HL-60/S4 treated with retinoic acid at 250 ng/mL for 4 days and 3 days (cell line): ENCODE results near the gene TNK2.
"Not testable (repeated sequence)": the region's sequence is repeated elsewhere in the genome, so short reads cannot be mapped to it uniquely, and the experiment has no call there.

Experiments used
- in situ Hi-C: fragments of 300-500 bp; cut with MboI; formaldehyde crosslinking; loops from 2 replicates; pipeline ENCODE4 v1.7.0; 2022; ENCODE audit warnings: low sequenced_read_pairs

The TNK2 gene

DNA sequence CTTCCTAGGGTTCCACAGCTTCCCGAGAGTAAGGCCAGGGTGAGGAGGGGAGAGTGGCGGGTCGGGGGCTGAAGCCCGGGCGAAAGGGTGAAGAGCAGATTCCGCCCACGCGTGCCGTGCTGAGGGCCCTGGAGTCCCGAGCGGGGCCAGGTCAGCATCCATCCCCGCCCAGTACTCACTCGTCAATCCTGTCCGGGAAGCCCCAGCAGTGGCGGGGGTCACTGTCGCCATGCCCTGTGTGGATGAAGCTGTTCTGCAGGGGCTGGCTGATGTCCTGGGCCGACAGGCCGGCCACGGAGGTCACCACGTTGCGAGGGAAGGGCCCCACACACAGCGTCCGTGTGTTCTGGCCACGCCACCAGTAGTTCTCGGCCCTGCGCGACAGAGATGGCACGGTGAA lies 36.3 kb downstream of the TNK2 start:
- in situ Hi-C loops, result no loop called here

DNA sequence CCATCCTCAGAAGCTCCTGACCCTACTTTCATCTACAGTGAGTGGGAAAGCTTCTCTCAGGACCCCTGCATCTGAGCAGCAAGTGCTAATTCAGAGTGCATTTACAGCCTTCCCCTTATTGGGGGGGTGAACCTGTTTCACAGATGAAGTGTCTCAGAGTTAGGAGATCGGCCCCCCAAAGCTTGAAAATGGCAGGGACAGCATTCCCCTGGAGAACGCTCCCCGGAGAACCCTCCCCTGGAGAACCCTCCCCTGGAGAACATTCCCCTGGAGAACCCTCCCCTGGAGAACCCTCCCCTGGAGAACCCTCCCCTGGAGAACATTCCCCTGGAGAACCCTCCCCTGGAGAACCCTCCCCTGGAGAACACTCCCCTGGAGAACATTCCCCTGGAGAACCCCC lies 36.7 kb downstream of the TNK2 start:
- in situ Hi-C loops, result not testable (repeated sequence)

DNA sequence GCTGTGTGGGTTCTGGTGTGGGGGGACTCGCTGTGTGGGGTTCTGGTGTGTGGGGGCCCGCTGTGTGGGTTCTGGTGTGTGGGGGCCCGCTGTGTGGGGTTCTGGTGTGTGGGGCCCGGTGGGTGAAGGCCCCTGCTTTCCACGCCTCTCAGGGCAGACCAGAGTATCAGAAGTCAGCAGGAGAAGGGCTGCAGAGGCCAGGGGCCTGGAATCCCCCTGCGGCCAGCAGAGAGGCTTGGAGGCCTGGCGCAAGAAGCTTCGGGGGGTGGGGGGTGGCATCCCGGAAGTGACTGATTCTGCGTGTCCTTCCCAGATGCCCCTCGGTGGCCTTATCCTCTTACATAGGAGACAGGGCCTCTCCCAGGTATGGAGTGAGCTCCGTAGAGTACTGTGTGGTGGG lies 37.4 kb downstream of the TNK2 start:
- in situ Hi-C loops, result no loop called here

DNA sequence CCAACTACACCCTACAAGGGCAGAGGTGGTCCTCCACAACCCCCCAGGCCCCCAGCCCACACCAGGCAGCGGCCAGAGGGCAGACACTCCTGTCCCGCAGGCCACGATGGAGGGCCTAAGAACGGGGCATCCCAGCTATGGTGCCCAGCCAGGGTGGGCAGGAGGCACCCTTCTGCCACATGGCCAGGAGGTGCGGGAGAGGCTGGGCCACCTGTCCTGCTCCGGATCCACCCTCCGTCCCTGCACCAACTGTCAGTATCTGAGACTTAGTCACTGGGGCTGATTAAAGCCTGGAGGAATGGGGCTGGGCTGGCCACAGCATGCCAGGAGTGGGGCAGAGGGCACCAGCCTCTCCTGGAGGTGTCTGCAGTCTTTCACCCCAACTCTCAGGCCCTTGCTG lies 37.9 kb downstream of the TNK2 start:
- in situ Hi-C loops, result no loop called here

DNA sequence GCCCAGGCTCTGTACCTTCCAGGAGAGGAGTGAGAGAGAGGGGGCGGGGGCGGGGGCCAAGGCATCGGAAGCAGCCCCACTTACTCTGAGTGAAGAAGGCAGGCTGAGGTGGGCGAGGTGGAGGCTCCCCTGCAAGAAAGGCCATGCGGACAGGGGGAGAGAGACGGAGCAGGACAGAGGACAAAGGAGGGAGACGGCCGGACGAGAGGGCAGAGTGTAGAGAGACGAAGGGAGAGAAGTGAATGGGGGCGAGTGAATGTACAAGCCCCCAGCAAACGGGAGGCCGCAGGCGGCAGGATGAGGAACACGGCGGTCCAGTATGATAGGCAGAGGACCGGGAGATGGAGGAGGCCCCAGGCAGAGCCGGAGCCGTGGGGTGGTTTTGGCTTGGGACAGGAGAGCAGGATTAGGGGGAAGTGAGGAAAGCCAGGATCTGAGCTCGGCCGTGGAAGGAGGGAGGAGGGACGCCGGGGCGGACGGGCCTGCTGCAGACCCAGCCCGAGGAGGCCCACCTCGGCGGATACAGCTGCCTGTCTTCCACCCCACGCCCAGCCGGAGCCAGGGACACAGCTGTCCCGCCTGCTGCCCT lies 38.8 kb downstream of the TNK2 start:
- in situ Hi-C loops, result no loop called here

DNA sequence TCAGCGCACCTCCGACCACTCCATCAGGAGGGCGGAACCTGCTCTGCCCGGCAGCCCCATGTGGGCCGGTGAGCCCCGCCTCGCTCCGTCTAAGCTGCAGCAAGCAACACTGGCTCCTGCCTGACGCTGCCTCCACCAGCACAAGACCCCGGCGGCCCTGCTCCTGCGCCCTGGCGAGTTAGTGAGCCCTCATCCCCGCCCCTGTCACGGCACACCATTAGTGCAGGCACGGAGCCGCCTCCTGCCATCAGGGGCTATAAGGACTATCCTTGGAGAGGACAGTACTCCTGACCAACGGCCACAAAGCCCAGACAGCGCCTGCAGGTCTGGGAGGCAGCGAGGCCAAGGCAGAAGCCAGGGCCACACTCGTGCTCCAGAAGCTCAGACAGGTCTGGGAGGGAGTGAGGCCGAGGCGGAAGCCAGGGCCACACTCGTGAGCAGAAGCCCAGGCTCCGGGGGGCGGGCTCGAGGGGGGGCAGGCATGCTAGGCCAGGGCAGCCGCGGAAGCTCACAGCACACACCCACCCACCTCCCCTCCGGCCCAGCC lies 39.4 kb downstream of the TNK2 start:
- in situ Hi-C loops, result no loop called here

DNA sequence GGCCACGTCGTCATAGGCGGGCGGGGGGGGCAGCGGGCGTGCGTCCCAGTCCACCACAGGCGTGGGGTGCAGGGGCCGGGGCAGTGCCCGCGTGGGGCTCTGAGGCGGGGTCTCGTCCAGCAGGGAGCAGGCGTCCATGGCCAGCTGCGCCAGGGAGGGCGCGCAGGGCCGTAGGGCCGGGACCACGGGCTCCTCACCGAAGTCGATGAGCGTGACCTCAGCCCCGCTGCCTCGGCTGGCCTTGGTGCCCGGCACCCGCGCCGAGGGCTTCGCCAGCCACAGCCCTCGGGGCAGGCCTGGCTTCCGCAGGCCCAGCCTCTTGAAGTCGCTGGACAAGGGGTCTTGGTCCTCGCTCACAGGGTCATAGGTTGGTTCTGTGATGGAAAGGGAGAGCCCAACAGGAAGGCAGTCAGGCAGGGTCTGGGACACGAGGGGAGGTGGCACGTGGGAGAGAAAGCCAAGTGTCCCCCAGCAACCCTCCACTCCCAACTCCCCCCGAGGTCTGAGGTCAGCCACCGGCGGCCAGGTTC lies 40.0 kb downstream of the TNK2 start:
- in situ Hi-C loops, result no loop called here

DNA sequence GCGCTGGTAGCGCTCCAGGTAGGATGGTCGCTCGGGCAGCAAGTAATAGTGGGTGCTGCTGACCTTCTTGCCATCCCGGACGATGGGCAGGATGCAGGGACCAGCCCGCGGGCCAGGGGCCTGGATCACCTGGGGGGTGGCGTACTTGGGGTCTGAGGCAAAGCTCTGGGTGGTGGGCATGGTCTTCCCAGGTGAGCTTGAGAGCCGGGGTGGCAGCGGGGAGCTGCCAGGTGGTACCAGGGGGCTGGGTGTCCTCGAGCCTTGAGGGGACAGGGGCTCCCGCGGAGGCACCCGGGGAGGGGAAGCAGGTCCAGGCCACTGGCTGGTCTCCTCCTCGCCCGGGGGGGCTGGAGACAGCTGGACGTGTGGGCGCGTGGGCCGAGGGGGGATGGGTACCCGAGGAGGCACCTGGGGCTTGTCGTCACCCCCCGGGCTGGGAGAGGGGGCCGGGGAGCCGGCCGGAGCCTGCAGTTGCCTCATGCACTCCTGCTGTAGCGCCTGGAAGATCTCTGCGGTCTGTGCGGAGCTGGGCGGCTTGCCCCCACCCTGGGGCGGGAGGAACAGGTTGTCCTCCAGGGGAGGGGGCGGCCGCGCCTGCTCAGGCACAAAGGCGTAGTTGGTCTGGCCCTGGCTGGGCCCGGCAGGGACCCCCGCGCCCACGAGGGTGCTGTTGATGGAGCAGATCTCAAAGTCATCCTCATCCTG lies 40.6 kb downstream of the TNK2 start:
- in situ Hi-C loops, result no loop called here

DNA sequence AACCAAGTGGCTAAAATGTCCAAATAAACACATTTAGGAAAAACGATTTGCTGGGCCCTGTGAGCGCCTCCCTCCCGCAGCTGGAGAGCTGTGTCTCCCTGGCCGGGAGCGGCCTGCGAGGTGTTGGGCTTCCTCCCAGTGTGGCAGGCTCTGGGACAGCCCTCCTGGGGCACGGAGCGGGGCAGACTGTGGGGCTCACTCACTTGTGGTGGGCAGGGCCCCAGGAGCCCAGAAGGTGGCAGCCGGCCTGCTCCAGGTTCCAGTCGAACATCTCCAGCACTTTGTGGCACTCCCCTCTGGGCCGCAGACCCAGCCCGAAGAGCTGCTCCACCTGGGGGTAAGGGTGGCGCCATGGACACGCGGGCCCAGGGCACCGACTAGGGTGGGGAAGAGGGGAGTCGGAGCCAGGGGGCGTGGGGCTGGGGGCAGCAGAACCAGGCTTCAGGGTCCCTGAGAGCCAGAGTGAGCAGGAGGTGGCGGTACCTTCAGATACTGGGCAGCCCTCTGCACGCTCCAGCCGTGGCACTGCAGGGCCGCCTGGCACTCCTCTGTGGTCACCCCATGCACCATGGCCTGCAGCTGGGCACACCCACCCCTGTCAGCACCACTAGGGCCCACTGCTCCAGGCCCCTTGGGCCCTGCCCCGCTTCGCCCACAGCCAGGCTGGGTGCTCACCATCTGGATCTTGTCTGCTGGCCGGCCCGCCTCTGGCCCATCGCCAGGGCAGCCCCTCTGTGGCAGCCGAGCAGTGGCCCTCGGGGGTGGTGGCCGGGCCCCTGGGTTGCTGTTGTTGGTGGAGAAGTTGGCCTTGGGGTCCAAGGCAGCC lies 41.5 kb downstream of the TNK2 start:
- in situ Hi-C loops, result no loop called here

DNA sequence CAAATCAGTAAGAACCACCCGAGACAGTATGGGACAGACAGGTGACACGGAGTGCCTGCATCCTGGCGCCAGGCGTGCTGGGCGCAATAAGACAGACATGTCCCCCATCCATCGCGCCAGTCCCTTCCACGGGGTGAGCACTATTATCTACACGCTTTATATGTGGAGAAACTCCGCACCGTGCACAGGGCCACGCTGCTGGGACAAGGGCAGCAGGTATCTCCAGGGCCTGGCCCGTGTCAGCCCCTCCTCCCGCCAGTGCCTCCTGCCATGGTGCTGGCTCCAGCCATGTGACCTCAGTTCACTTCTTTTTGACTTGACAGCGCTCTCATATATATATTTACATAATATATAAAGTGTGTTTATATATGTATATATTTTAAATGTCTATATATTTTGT lies 42.6 kb downstream of the TNK2 start:
- in situ Hi-C loops, result no loop called here

DNA sequence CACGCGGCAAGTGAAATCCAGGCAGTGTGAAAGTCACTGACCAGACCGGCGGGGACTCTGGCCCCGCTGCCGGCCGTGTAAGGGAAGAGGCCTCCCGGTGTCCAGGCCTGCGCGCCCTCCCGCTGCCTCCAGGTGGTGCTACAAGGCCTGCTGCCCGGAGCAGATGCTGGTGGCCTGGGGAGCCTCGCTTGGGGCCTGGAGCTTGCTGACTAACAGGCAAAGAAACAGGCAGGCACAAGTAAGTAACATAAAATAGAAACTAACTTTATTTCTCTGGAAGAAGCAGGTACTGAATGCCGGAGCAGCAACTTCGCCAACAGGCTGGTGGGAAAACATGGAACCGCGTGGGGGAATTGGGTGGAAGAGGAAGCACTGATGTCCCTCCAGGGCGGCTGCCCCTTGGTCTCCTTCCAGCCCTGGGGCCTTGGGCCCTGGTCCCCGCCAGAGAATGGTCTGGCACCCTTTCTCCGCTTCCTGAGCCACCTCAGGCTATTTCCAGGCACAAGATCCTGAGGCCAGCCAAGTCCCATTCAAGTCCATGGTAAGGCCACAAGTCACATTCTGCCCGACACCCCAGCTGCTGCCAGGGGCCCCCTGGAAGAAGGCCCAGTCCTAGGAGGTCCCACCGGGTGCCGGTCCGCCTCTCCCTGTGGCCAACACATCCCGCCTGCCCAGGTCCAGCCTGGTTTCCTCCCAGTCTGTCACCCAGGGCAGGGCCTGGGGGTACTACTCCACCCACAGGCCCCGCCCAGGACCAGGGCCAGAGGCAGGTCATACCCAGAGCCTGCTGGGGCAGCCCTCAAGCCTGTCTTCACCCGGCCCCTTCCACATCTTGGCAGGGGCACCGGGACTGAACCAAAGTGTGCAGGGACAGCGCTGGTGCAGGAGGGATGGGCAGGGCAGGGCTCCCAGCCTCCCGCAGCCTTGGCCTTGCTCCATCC lies 45.0 kb downstream of the TNK2 start:
- in situ Hi-C loops, result no loop called here

DNA sequence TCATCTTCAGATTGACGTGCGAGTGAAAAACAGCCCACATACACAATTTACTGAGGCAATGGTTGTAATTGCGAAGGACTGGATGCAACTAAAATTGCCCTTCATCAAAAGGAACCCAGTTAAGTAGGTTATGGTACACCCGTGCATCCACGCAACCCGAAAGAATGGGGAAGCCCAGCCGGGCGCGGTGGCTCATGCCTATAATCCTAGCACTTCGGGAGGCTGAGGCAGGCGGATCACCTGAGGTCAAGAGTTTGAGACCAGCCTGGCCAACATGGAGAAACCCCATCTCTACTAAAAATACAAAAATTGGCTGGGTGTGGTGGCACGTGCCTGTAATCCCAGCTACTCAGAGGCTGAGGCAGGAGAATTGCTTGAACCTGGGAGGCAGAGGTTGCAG lies 46.0 kb downstream of the TNK2 start:
- in situ Hi-C loops, result not testable (repeated sequence)

DNA sequence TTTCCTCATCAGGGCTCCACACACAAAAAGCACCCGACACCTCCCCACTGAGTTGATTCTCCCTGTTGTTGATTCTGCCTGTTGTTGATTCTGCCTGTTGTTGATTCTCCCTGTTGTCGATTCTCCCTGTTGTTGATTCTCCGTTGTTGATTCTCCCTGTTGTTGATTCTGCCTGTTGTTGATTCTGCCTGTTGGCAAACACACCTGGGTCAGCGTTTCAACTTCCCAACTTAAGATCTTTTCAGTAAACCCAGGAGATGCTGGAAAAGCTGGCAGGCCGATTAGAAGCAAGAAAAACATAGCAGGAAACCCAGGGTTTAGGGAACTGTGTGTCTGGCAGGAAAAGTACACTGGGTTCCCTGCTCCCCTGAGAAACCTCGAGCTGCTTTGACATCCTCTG lies 47.9 kb downstream of the TNK2 start:
- in situ Hi-C loops, result no loop called here

DNA sequence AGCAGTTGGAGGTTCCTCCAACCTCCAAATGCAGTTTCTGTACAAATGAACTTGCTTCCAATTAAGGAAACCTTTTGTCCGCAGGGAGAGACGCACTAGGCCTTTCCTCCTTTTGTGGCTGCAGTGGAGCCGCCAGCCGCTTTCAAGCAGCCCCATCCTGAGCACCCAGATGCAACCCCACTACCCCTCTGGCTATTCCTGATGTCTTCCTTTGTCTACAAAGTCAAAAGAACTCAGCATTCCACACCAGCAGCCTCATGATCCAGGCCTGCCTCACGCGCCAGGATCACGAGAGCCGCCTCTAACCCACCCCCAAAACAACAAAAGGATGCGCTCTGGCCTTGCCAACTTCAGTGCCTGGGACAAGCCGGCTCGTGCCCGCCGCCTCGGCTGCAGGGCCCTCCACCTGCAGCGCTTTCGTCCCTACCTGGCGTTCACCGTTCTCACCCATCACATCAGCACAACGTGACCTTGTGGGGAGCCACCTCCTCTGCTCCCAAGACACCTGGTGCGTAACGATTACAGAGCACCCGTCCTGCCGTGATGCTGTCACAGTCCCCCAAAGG lies 48.4 kb downstream of the TNK2 start:
- in situ Hi-C loops, result no loop called here

DNA sequence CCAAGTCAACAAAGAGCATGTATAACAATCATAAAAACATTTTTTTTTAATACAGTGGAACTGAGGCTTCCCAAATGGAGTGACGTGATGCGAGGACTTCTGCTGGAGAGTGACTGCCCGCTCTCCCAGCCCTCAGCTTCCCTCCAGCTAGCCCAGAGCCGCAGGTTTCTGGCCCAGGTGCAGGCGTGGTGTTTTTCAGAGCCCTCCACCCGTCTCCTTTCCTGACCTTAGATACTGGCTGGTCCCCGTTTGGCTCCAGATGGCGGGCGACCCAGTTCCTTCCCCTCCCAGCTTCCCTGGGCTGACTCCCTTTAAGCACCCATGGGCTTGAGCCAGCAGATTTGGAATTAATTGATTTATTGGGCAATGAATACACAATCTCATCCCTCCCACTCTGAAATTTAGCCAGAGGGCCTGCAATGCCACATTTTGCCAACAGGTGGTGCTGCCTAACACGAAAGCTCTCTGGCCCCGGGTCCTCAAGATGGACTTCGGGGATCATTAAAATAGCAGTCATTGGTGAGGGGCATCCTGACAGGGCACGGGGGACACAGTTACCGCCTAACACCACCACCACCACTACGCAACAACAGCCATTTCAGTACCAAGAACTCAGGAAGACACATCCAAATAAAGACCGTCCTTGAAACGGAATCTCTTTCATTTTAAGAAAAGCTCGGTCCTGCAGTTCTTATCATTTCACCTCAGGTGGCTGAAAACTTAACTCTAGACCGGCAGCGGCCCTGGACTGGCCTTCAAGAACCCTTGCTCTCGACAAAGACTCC lies 49.1 kb downstream of the TNK2 start:
- in situ Hi-C loops, result no loop called here

DNA sequence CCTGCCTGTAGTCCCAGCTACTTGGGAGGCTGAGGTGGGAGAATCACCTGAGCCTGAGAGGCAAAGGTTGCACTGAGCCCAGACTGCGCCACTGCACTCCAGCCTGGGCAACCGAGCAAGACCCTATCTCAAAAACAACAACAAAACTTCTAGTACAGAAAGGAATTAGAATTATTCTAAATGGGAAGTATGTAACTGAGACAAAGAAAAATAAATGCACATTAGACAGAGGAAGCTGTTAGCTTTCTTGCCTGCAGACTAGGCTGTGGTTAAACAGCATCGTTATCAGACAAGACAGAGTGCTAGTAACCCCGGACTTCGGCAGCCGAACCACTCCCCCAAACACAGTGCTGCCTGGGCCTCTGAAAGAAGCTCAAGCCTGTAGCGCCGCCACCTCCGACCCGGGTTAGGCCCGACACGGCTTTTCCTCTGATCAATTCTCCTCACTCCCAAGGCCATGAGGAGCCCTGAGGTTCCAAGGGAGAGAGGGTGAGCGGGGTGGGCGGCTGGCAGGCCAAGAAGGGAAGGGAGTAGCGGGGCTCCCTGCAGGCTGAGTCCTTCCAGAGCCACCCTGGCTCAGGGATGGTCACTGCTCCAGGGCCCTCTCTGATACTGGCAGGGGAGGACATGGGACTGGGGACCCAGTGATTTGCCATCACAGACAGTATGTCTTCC lies 51.8 kb downstream of the TNK2 start:
- in situ Hi-C loops, result no loop called here

DNA sequence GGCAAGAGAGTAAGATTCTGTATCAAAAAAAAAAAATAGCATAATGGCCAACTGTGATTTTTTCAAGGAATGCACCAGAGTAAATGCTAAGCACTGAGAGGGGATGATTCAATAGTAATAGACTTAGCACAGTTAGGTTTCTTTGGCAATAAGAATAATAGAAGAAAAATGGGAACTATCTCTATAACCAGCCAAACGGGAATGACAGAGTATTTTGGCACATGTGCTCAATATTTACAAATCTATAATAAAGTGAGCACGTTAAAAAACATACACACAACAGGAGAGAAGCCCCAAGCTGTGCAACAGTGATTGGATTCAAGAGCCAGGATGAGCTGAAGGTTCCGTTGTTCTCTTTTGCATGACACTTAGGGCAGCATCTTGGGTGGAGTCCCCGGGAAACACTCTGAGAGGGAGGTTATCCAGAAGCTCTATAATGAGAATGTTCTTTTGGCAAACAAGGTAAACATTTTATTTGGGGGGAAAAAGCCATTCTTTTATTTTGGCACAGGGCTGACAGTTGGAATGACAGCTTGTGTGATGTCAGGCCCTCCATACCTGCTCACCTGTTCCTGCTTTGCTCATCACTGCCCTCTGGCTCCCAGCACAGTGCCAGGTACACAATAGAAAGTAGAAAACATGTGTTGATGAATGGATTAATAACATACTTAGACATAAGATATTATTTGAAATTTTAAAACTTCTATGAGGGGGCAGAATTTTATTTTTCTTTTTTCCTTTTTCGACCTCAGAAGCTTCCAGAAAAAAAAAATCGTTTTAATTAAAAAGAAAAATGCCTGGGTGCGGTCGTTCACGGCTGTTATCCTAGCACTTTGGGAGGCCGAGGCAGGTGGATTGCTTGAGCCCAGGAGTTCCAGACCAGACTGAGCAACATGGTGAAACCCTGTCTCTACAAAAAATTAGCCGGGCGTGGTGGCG lies 52.6 kb downstream of the TNK2 start:
- in situ Hi-C loops, result no loop called here
